ENCODE data around the gene CASP8. TPM values are rescaled to one million over a fixed set of nuclear protein-coding genes. Genes with fewer than 3 reads are reported as not detected.

The CASP8 gene
- total and polyA plus RNA-seq, 9 of the 15 experiments (the other 6 are each of a cell fraction or from before 2014, with no cell fraction given) = 10.2 to 31.4 (median 19.4) TPM

DNA sequence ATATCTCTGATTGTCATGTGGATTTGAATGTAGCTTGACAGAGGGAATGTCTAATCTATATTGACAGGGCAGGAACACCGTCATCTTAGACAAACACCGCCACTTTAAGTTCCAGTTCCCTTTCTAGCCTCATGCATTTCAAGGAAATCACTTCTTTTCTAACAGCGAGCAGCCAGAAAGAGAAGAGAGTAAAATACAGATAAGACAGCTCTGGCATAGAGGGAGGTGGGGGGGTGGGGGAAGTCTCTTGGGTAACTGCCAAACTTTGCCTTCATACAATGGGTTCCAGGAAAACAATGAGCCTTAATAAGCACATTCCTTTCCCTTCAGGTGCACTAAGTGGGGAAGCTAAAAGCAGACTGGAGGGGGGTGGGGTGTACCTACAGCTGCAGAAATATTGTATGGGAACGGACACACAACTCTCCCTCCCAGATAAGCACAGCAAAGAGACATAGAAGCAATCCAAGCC is 40.2 kb upstream of the CASP8 start (continued):
- no peak for TF ChIP-seq ZNF77 (CRISPR knock-in tag; IDR thresholded peaks at IDR 0.05)
- 0 out of 2 replicates have a peak, but pooled peaks have one; percentile 47 for TF ChIP-seq MTA1 (IDR thresholded peaks at IDR 0.05; ENCODE audit: borderline replicate concordance)
- no peak for TF ChIP-seq NFRKB (IDR thresholded peaks at IDR 0.05; ENCODE audit: low read depth)
- TF ChIP-seq, protein P1, sequence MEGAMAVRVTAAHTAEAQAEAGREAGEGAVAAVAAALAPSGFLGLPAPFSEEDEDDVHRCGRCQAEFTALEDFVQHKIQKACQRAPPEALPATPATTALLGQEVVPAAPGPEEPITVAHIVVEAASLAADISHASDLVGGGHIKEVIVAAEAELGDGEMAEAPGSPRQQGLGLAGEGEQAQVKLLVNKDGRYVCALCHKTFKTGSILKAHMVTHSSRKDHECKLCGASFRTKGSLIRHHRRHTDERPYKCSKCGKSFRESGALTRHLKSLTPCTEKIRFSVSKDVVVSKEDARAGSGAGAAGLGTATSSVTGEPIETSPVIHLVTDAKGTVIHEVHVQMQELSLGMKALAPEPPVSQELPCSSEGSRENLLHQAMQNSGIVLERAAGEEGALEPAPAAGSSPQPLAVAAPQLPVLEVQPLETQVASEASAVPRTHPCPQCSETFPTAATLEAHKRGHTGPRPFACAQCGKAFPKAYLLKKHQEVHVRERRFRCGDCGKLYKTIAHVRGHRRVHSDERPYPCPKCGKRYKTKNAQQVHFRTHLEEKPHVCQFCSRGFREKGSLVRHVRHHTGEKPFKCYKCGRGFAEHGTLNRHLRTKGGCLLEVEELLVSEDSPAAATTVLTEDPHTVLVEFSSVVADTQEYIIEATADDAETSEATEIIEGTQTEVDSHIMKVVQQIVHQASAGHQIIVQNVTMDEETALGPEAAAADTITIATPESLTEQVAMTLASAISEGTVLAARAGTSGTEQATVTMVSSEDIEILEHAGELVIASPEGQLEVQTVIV (CRISPR knock-in tag; IDR thresholded peaks at IDR 0.05; ENCODE audit: borderline replicate concordance) = no peak
- TF ChIP-seq ZNF589 (CRISPR knock-in tag; IDR thresholded peaks at IDR 0.05; ENCODE audit: low read depth) = no peak
- peak in 1 of 2 experiments; percentile 39; a peak in 1 of 4 replicates for TF ChIP-seq TBL1XR1 (IDR thresholded peaks at IDR 0.05; ENCODE audit: low read length in 2 of 2)
- TF ChIP-seq, protein P2, sequence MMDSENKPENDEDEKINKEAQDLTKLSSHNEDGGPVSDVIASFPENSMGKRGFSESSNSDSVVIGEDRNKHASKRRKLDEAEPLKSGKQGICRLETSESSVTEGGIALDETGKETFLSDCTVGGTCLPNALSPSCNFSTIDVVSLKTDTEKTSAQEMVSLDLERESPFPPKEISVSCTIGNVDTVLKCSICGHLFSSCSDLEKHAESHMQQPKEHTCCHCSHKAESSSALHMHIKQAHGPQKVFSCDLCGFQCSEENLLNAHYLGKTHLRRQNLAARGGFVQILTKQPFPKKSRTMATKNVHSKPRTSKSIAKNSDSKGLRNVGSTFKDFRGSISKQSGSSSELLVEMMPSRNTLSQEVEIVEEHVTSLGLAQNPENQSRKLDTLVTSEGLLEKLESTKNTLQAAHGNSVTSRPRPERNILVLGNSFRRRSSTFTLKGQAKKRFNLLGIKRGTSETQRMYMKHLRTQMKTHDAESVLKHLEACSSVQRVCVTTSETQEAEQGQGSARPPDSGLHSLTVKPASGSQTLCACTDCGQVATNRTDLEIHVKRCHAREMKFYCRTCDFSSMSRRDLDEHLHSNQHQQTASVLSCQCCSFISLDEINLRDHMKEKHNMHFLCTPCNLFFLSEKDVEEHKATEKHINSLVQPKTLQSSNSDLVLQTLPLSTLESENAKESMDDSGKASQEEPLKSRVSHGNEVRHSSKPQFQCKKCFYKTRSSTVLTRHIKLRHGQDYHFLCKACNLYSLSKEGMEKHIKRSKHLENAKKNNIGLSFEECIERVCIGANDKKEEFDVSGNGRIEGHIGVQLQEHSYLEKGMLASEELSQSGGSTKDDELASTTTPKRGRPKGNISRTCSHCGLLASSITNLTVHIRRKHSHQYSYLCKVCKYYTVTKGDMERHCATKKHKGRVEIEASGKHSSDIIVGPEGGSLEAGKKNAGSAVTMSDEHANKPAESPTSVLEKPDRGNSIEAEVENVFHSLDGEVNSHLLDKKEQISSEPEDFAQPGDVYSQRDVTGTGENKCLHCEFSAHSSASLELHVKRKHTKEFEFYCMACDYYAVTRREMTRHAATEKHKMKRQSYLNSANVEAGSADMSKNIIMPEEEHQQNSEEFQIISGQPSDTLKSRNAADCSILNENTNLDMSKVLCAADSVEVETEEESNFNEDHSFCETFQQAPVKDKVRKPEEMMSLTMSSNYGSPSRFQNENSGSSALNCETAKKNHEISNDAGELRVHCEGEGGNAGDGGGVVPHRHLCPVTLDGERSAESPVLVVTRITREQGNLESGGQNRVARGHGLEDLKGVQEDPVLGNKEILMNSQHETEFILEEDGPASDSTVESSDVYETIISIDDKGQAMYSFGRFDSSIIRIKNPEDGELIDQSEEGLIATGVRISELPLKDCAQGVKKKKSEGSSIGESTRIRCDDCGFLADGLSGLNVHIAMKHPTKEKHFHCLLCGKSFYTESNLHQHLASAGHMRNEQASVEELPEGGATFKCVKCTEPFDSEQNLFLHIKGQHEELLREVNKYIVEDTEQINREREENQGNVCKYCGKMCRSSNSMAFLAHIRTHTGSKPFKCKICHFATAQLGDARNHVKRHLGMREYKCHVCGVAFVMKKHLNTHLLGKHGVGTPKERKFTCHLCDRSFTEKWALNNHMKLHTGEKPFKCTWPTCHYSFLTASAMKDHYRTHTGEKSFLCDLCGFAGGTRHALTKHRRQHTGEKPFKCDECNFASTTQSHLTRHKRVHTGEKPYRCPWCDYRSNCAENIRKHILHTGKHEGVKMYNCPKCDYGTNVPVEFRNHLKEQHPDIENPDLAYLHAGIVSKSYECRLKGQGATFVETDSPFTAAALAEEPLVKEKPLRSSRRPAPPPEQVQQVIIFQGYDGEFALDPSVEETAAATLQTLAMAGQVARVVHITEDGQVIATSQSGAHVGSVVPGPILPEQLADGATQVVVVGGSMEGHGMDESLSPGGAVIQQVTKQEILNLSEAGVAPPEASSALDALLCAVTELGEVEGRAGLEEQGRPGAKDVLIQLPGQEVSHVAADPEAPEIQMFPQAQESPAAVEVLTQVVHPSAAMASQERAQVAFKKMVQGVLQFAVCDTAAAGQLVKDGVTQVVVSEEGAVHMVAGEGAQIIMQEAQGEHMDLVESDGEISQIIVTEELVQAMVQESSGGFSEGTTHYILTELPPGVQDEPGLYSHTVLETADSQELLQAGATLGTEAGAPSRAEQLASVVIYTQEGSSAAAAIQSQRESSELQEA (IDR thresholded peaks at IDR 0.05; ENCODE audit: low read depth) = no peak
